ENCODE results near the gene AKAP8.
A peak's percentile ranks its signal among the peaks of the same experiment; 100 is the strongest.
"Not testable (repeated sequence)": the region's sequence is repeated elsewhere in the genome, so short reads cannot be mapped to it uniquely, and the experiment has no call there.

The AKAP8 gene

DNA sequence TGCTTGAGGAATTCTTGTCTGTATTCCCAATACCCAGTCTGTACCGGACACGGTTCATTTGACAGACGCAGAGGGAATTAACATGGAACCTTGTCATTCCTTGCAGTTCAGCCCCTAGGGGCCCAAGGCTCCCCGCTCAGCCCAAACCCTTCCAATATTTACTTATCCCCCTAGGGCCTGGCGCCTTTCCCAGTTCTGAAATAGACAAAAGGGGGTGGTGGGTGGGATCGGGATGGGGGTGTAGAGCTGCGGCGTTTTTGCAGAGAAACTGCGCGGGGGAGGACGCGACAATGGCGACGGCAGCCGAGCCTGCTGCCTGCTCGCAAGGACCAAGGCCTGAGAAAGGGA, 38.6 kb upstream of the AKAP8 start:
- Mint-ChIP-seq H3K36me3 (peaks cover 14% of the 10 kb centered on the region), H3K27me3 (no peaks in the 10 kb centered on the region), H3K4me1 (peaks cover 44% of the 10 kb centered on the region), H3K9me3 (no peaks in the 10 kb centered on the region), H3K27ac (peak overlapping the region; percentile 95), H3K4me3 (peak overlapping the region; percentile 96)

DNA sequence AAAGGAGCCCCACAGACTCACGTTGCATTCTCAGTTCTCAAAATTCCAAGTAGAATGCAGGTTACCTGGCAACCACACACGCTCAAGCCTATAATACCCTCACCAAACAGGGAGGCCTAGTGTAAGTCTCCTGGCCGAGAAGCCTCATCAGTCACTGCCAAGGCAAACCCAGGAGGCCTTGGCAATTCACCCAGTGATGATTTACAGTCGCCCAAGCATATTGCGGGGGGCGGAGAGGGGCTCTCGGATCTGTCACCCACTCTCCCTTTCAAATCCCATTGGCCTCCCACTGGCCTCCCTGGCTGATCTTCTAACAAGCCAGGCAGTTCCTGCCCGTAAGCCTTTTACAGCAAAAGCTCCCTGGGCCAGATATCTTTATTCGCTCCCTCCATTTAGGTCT, 38.1 kb upstream of the AKAP8 start:
- no peaks in the 10 kb centered on the region for H3K27me3 Mint-ChIP-seq
- H3K4me3 Mint-ChIP-seq, result peak overlapping the region; percentile 96
- H3K9me3 Mint-ChIP-seq, result no peaks in the 10 kb centered on the region
- peak overlapping the region; percentile 89 for H3K27ac Mint-ChIP-seq
- H3K4me1 Mint-ChIP-seq, result peaks cover 49% of the 10 kb centered on the region
- peaks cover 10% of the 10 kb centered on the region for H3K36me3 Mint-ChIP-seq

DNA sequence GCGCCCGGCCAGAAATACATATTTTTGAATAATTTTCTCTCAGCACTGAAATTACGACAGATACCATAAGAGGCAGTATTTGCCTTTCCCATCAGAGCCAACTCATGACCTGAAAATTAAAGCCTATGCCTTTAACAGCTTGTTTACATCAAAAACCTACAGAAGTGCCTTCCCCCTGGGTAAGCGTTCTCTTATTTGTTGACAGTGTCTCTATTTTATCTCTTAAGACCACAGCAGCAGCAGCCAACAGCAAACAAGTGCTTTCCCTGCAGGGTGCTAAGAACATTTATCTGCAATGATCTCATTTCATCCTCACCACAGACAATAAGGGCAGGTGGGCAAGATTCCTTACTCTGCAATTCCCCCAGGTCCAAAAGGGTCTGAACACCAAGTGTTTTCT, 33.2 kb upstream of the AKAP8 start:
- no peaks in the 10 kb centered on the region for H3K9me3 Mint-ChIP-seq
- H3K4me1 Mint-ChIP-seq, result peaks cover 53% of the 10 kb centered on the region
- no peaks in the 10 kb centered on the region for H3K27me3 Mint-ChIP-seq
- H3K4me3 Mint-ChIP-seq, result no peak overlapping the region
- peaks cover 6% of the 10 kb centered on the region for H3K36me3 Mint-ChIP-seq
- H3K27ac Mint-ChIP-seq, result peak overlapping the region; percentile 35

GRCh38 chr19:15411351-15411750, 31.8 kb upstream of the AKAP8 start:
- H3K27me3 Mint-ChIP-seq, H3K27ac Mint-ChIP-seq, H3K4me3 Mint-ChIP-seq, H3K36me3 Mint-ChIP-seq, H3K9me3 Mint-ChIP-seq: not testable (repeated sequence)
- H3K4me1 Mint-ChIP-seq, result peaks cover 53% of the 10 kb centered on the region

GRCh38 chr19:15404780-15405211, 25.2 kb upstream of the AKAP8 start:
- Mint-ChIP-seq H3K27ac (peak overlapping the region; percentile 10), H3K9me3 (no peaks in the 10 kb centered on the region), H3K4me1 (peaks cover 58% of the 10 kb centered on the region), H3K4me3 (no peak overlapping the region), H3K27me3 (no peaks in the 10 kb centered on the region), H3K36me3 (peaks cover 4% of the 10 kb centered on the region)

- peaks cover 52% of the 10 kb centered on the region for H3K4me1 Mint-ChIP-seq
- peaks cover 4% of the 10 kb centered on the region for H3K36me3 Mint-ChIP-seq
- no peaks in the 10 kb centered on the region for H3K27me3 Mint-ChIP-seq
- no peaks in the 10 kb centered on the region for H3K9me3 Mint-ChIP-seq
- H3K27ac Mint-ChIP-seq, result peak overlapping the region; percentile 10
- no peak overlapping the region for H3K4me3 Mint-ChIP-seq
Observed at GRCh38 chr19:15404097-15404779, 24.7 kb upstream of the AKAP8 start.

GRCh38 chr19:15403151-15403531, 23.6 kb upstream of the AKAP8 start:
- Mint-ChIP-seq H3K36me3 (peaks cover 4% of the 10 kb centered on the region), H3K4me3 (no peak overlapping the region), H3K4me1 (peaks cover 44% of the 10 kb centered on the region), H3K27ac (no peak overlapping the region), H3K9me3 (no peaks in the 10 kb centered on the region), H3K27me3 (no peaks in the 10 kb centered on the region)

DNA sequence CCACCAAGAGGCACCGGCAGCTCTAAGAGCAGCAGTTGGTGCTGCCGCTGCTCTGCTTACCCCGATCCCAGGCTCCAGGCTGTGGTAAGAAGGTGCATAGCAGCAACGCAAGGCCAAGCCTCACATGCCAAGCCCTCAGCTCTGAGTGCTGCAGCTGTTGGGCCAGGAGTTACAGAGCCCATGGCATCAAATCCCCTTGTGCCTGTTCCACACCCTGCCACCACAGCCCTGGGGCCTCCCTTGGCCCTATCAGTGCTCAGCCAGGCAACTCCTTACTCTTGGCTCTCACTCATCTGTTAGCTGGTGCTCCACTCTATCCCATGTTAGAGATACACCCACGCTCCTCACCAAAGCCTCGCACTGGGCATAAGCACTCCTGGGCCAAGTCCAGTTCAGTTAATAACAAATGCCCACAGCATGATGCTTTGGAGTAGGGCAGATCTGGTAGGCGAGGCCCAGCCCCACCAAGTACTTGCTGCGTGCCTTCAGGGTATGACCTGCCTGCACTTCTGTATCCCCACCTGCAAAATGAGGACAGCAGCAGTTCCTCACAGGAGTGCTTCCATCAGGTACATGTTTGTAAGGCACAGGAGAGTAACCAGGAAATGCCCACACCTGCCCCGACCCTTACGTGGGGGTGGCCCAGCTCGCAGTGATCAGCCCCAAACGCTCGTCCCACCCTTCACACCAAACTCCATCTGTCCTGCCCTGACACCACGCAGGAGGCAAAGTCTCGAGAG, 23.0 kb upstream of the AKAP8 start:
- Mint-ChIP-seq H3K9me3 (no peaks in the 10 kb centered on the region), H3K4me1 (peaks cover 39% of the 10 kb centered on the region), H3K36me3 (peaks cover 4% of the 10 kb centered on the region), H3K27me3 (no peaks in the 10 kb centered on the region), H3K27ac (no peak overlapping the region), H3K4me3 (no peak overlapping the region)

GRCh38 chr19:15401397-15401710, 21.8 kb upstream of the AKAP8 start:
- H3K27ac Mint-ChIP-seq, result no peak overlapping the region

GRCh38 chr19:15400521-15401396, 21.2 kb upstream of the AKAP8 start:
- H3K9me3 Mint-ChIP-seq, result no peaks in the 10 kb centered on the region
- no peak overlapping the region for H3K27ac Mint-ChIP-seq
- peaks cover 29% of the 10 kb centered on the region for H3K4me1 Mint-ChIP-seq
- H3K36me3 Mint-ChIP-seq, result peaks cover 18% of the 10 kb centered on the region
- H3K27me3 Mint-ChIP-seq, result no peaks in the 10 kb centered on the region
- H3K4me3 Mint-ChIP-seq, result no peak overlapping the region

More at GRCh38 chr19:15401397-15401710, 21.8 kb upstream of the AKAP8 start:
- peaks cover 15% of the 10 kb centered on the region for H3K36me3 Mint-ChIP-seq
- no peaks in the 10 kb centered on the region for H3K27me3 Mint-ChIP-seq
- H3K4me3 Mint-ChIP-seq, result no peak overlapping the region
- H3K4me1 Mint-ChIP-seq, result peaks cover 30% of the 10 kb centered on the region
- no peaks in the 10 kb centered on the region for H3K9me3 Mint-ChIP-seq

GRCh38 chr19:15399635-15400034, 20.0 kb upstream of the AKAP8 start:
- peaks cover 22% of the 10 kb centered on the region for H3K4me1 Mint-ChIP-seq
- no peak overlapping the region for H3K27ac Mint-ChIP-seq
- H3K4me3 Mint-ChIP-seq, result no peak overlapping the region
- H3K27me3 Mint-ChIP-seq, result no peaks in the 10 kb centered on the region
- peaks cover 17% of the 10 kb centered on the region for H3K36me3 Mint-ChIP-seq
- no peaks in the 10 kb centered on the region for H3K9me3 Mint-ChIP-seq

GRCh38 chr19:15399234-15399515, 19.6 kb upstream of the AKAP8 start:
- Mint-ChIP-seq H3K27me3 (no peaks in the 10 kb centered on the region), H3K9me3 (no peaks in the 10 kb centered on the region), H3K4me3 (no peak overlapping the region), H3K27ac (no peak overlapping the region), H3K4me1 (peaks cover 17% of the 10 kb centered on the region), H3K36me3 (peaks cover 16% of the 10 kb centered on the region)

GRCh38 chr19:15398501-15399233, 19.1 kb upstream of the AKAP8 start:
- Mint-ChIP-seq H3K27ac (no peak overlapping the region), H3K27me3 (no peaks in the 10 kb centered on the region), H3K36me3 (peaks cover 17% of the 10 kb centered on the region), H3K4me1 (peaks cover 12% of the 10 kb centered on the region), H3K4me3 (no peak overlapping the region), H3K9me3 (no peaks in the 10 kb centered on the region)

GRCh38 chr19:15397782-15398181, 18.2 kb upstream of the AKAP8 start:
- Mint-ChIP-seq H3K27me3 (no peaks in the 10 kb centered on the region), H3K27ac (no peak overlapping the region), H3K4me1 (peaks cover 12% of the 10 kb centered on the region), H3K4me3 (no peak overlapping the region), H3K36me3 (peaks cover 22% of the 10 kb centered on the region), H3K9me3 (no peaks in the 10 kb centered on the region)

DNA sequence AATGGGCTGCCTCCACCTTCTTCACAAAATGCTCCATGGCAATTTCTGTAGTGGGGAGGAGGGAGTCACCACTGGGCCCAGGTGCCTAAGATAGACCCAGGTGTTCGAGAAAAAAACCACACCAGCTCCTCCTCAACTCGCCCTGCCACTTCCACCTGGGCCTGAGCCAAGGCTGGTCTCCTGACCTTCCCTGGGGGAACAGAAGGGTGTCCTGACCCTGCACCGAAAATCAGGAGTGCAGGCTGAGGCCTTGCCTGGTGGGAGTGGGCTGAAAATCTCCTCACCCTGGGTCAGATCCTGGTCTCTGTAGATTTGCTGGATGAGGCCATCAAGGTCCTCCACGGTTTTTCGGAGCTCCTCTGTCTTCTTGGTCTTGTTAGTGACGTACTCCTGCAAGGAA, 17.6 kb upstream of the AKAP8 start:
- Mint-ChIP-seq H3K27me3 (no peaks in the 10 kb centered on the region), H3K9me3 (no peaks in the 10 kb centered on the region), H3K27ac (no peak overlapping the region), H3K4me3 (no peak overlapping the region), H3K4me1 (peaks cover 12% of the 10 kb centered on the region), H3K36me3 (peaks cover 22% of the 10 kb centered on the region)

Measured in activated naive CD4-positive, alpha-beta T cell treated with anti-CD3 and anti-CD28 coated beads, Interleukin-2, amount 50 U/mL, for 24 hours (primary cell).